B cell (primary cell): Measurements from ENCODE around the gene ZNF771. TPM values are rescaled to one million over a fixed set of nuclear protein-coding genes. Genes with fewer than 3 reads are reported as not detected.

Experiments
- ATAC-seq: fragments of 200-7000 bp; cut with Tn5 transposase; one replicate; pipeline ENCODE4 v1.10.0; 2021; ENCODE audit warnings: low read depth, mild to moderate bottlenecking, moderate number of reproducible peaks, moderate library complexity
- CTCF ChIA-PET: fragments of 350-600 bp; sonication (Branson Sonifier 250); formaldehyde crosslinking; loops from one replicate; lab custom pipeline; 2021; ENCODE audit warnings: antibody characterized with exemption, inconsistent platforms; lab: Charles Lee
- POLR2A ChIA-PET: fragments of 350-600 bp; sonication (Branson Sonifier 250); formaldehyde crosslinking; loops from one replicate; lab custom pipeline; 2021; ENCODE audit warnings: antibody characterized with exemption; lab: Charles Lee
- DNase-seq: peaks from one replicate; pipeline ENCODE4 v3.0.0; 2013
- H2AFZ ChIP-seq: 2 replicates; pipeline ENCODE4 v1.6.1; 2012; ENCODE audit warnings: mild to moderate bottlenecking, low read depth, low read length; ENCODE audit not compliant: insufficient read depth, poor library complexity, severe bottlenecking
- H3K27ac ChIP-seq, 2 donors: 1 replicate in 1 of 2; 2 replicates in 1 of 2; pipeline ENCODE4 v1.5.1; 2012 to 2013; ENCODE audit warnings: low read length in 2 of 2, mild to moderate bottlenecking in 2 of 2, moderate library complexity in 1 of 2
- H3K27me3 ChIP-seq, 4 experiments: fragments of 200-600 bp in 1 of 4; sonication (generic) in 1 of 4; replicated peaks in 1 of 4; 1 replicate in 2 of 4; 2 replicates in 2 of 4; pipeline versions ENCODE4 v1.6.1 to v1.7.0; 2013 to 2016; ENCODE audit warnings: low read length in 3 of 4, mild to moderate bottlenecking in 2 of 4, mixed read lengths in 1 of 4, moderate library complexity in 1 of 4; ENCODE audit not compliant: insufficient read depth in 4 of 4, control insufficient read depth in 3 of 4; ENCODE audit errors: control extremely low read depth in 1 of 4
- H3K36me3 ChIP-seq, 2 experiments: replicated peaks in 1 of 2; 1 replicate in 1 of 2; 2 replicates in 1 of 2; pipeline versions ENCODE4 v1.6.1 to v1.7.1; 2013; ENCODE audit warnings: low read length in 1 of 2; ENCODE audit not compliant: insufficient read depth in 2 of 2, control insufficient read depth in 1 of 2; ENCODE audit errors: control extremely low read depth in 1 of 2, extremely low read depth in 1 of 2
- H3K4me1 ChIP-seq, 2 donors: fragments of 200-600 bp in 1 of 2; sonication (generic) in 1 of 2; 1 replicate in 1 of 2; 2 replicates in 1 of 2; pipeline versions ENCODE4 v1.5.1 to v1.6.1; 2013 to 2017; ENCODE audit warnings: low read length in 2 of 2; ENCODE audit not compliant: control insufficient read depth in 2 of 2, insufficient read depth in 2 of 2
- H3K4me2 ChIP-seq: replicated peaks from 2 replicates; pipeline ENCODE3; 2012; ENCODE audit warnings: mild to moderate bottlenecking, low read depth, low read length; ENCODE audit not compliant: poor library complexity, severe bottlenecking
- H3K4me3 ChIP-seq, 5 experiments: fragments of 200-600 bp in 1 of 5; sonication (generic) in 1 of 5; 1 replicate in 3 of 5; 2 replicates in 2 of 5; pipeline versions ENCODE4 v1.5.1 to v1.7.0; 2011 to 2016; ENCODE audit warnings: low read length in 4 of 5, mild to moderate bottlenecking in 4 of 5, low read depth in 2 of 5, control low read depth in 1 of 5, moderate library complexity in 1 of 5; ENCODE audit not compliant: insufficient read depth in 1 of 5; ENCODE audit errors: control extremely low read depth in 1 of 5, extremely low read depth in 1 of 5
- H3K79me2 ChIP-seq: fragments of 200-600 bp; sonication (generic); one replicate; pipeline ENCODE4 v1.6.0; 2016; ENCODE audit warnings: low read length; ENCODE audit not compliant: control insufficient read depth, insufficient read depth
- H3K9ac ChIP-seq: fragments of 200-600 bp; sonication (generic); 2 replicates; pipeline ENCODE4 v1.6.1; 2017; ENCODE audit warnings: mild to moderate bottlenecking, low read length, moderate library complexity
- H3K9me3 ChIP-seq, 3 donors: one replicate each; pipeline versions ENCODE4 v1.6.1 to v1.7.1; 2013; ENCODE audit warnings: low read length in 2 of 3; ENCODE audit not compliant: control insufficient read depth in 2 of 3, insufficient read depth in 1 of 3; ENCODE audit errors: control extremely low read depth in 1 of 3
- H4K20me1 ChIP-seq: 2 replicates; pipeline ENCODE4 v1.6.0; 2012; ENCODE audit warnings: mild to moderate bottlenecking, low read length; ENCODE audit not compliant: insufficient read depth, control insufficient read depth, poor library complexity, severe bottlenecking
- H3K27ac Mint-ChIP-seq: one replicate; pipeline ENCODE4 v1.8.0; 2021; ENCODE audit warnings: mixed read lengths
- H3K27me3 Mint-ChIP-seq: one replicate; pipeline ENCODE4 v1.8.0; 2021; ENCODE audit warnings: mixed read lengths
- H3K4me1 Mint-ChIP-seq: one replicate; pipeline ENCODE4 v1.8.0; 2021; ENCODE audit warnings: mixed read lengths
- H3K4me3 Mint-ChIP-seq: one replicate; pipeline ENCODE4 v1.8.0; 2021; ENCODE audit warnings: mixed read lengths
- H3K9me3 Mint-ChIP-seq: one replicate; pipeline ENCODE4 v1.8.0; 2022; ENCODE audit warnings: mixed read lengths; ENCODE audit not compliant: insufficient read depth
- EZH2 ChIP-seq: IDR thresholded peaks from 2 replicates; pipeline ENCODE4 v1.6.1; 2012; ENCODE audit warnings: borderline replicate concordance, low read depth, mild to moderate bottlenecking, moderate library complexity, low read length; ENCODE audit not compliant: insufficient read depth, poor library complexity, severe bottlenecking
- WGBS: methylation state at CpG from one replicate; pipeline ENCODE4 v1.1.5; 2013; ENCODE audit warnings: missing lambda C conversion rate; ENCODE audit not compliant: insufficient coverage; 5-methylcytosine and 5-hydroxymethylcytosine counted together
- intact Hi-C: fragments of 100-400 bp; cut with micrococcal nuclease; formaldehyde crosslinking; loops from one replicate; pipeline ENCODE4 v1.10.0; 2022
- polyA plus RNA-seq: library from polyadenylated mRNA; depleted of rRNA; stranded (reverse); fragments of >200 nt; gene quantifications from 2 replicates; pipeline ENCODE4 v1.2.3, GENCODE V29; 2012
- total RNA-seq, 2 donors: library from RNA; stranded (reverse); fragments of 120-200 nt in 1 of 2; gene quantifications; 1 replicate in 1 of 2; 2 replicates in 1 of 2; pipeline versions ENCODE4 v1.2.3 to v1.2.4, GENCODE V29; 2013 to 2022
- TF ChIP-seq, protein P1 (sequence below): fragments of 200-600 bp; IDR thresholded peaks from one replicate; pipeline ENCODE4 v1.8.0; 2022; ENCODE audit warnings: antibody characterized with exemption, mild to moderate bottlenecking

Gene ZNF771
- total and polyA plus RNA-seq, 2 donors (not counting 1 experiment from before 2014, with no cell fraction given) = 4.1 to 6.6 TPM

GRCh38 chr16:30458561-30459394 lies 51.4 kb downstream of the ZNF771 start:
- no peaks in the 10 kb centered on the region for H3K36me3 ChIP-seq
- no peaks in the 10 kb centered on the region for H3K27me3 ChIP-seq
- H3K9me3 Mint-ChIP-seq = no peaks in the 10 kb centered on the region
- peak overlapping the region in 3 of 5 experiments; percentile 3 to 17 (median 9) for H3K4me3 ChIP-seq
- peak; percentile 93 for ATAC-seq
- intact Hi-C loops = loop anchor here (1.0 to 5.0 kb wide), 3 partner anchors 13 to 69 kb away; partner anchors contain the start of genes SEPHS2 and ZNF768
- H2AFZ ChIP-seq = peak overlapping the region; percentile 80
- peak overlapping the region; percentile 80 for H3K4me3 Mint-ChIP-seq
- no peaks in the 10 kb centered on the region for H3K27me3 Mint-ChIP-seq
- ChIA-PET POLR2A (interaction anchor here (0.5 to 4.8 kb wide), 12 partner anchors 8 to 301 kb away, joined by 3 to 74 read pairs (median 4); partner anchors contain the start of genes DCTPP1, FBRS and ITGAL), CTCF (interaction anchor here (0.9 to 6.1 kb wide), 11 partner anchors 10 to 140 kb away, joined by 3 to 57 read pairs (median 4); partner anchors contain the start of genes DCTPP1 and ITGAL)
- peak overlapping the region; percentile 69 to 70 for H3K27ac ChIP-seq
- H3K4me1 Mint-ChIP-seq = peaks cover 52% of the 10 kb centered on the region
- peak overlapping the region; percentile 34 for H3K9ac ChIP-seq
- no peak for TF ChIP-seq EZH2
- TF ChIP-seq, protein P1, sequence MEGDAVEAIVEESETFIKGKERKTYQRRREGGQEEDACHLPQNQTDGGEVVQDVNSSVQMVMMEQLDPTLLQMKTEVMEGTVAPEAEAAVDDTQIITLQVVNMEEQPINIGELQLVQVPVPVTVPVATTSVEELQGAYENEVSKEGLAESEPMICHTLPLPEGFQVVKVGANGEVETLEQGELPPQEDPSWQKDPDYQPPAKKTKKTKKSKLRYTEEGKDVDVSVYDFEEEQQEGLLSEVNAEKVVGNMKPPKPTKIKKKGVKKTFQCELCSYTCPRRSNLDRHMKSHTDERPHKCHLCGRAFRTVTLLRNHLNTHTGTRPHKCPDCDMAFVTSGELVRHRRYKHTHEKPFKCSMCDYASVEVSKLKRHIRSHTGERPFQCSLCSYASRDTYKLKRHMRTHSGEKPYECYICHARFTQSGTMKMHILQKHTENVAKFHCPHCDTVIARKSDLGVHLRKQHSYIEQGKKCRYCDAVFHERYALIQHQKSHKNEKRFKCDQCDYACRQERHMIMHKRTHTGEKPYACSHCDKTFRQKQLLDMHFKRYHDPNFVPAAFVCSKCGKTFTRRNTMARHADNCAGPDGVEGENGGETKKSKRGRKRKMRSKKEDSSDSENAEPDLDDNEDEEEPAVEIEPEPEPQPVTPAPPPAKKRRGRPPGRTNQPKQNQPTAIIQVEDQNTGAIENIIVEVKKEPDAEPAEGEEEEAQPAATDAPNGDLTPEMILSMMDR = no peak
- no peaks in the 10 kb centered on the region for H4K20me1 ChIP-seq
- peak overlapping the region; percentile 73 for H3K4me2 ChIP-seq
- H3K4me1 ChIP-seq = peaks cover 13 to 37% of the 10 kb centered on the region in 2 donors
- WGBS = 15% methylated on average over 18 of the region's 22 CpGs
- peak overlapping the region; percentile 97 for H3K27ac Mint-ChIP-seq
- no peaks in the 10 kb centered on the region for H3K79me2 ChIP-seq
- no peaks in the 10 kb centered on the region for H3K9me3 ChIP-seq
- peak; percentile 83 for DNase-seq
